ENCODE measurements around the gene IKZF4.

Gene IKZF4

DNA sequence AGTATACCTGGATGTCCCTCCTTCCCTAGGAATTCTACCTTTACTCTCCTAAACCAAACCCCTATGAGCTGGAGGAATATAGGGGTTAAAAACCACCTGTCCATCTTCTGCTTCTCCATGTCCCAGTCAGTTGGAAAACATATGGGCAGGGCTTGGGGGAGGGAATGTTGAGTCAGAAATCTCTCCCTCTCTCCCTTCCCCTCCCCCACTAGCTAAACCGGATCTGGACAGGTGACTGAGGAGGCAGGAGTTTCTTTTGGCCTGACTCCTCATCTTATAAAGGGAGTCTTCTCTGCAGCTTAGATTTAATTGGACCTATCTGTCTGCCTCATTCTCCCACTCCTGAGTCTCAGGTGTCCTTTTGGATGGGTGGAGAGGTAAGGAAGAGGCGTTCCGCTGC, 65.3 kb downstream of the IKZF4 start:
- Histone ChIP-seq H3K4me3 (no peak overlapping the region), H3K4me2 (no peak overlapping the region), H4K20me1 (no peaks in the 10 kb centered on the region), H3K27ac (no peak overlapping the region), H3K36me3 (no peaks in the 10 kb centered on the region), H3K9me3 (replicated peaks in 1 of 11) (no peaks in the 10 kb centered on the region), H3K9ac (no peak overlapping the region), H3K4me1 (peaks cover 0 to 8% (median 6%) of the 10 kb centered on the region in 10 experiments; a peak in 12 of 20 replicates), H3K27me3 (peaks cover 3 to 19% (median 10%) of the 10 kb centered on the region in 11 experiments; a peak in 19 of 22 replicates)
- TF ChIP-seq Cebpa-rat (IDR thresholded peaks at IDR 0.05), result no peak

DNA sequence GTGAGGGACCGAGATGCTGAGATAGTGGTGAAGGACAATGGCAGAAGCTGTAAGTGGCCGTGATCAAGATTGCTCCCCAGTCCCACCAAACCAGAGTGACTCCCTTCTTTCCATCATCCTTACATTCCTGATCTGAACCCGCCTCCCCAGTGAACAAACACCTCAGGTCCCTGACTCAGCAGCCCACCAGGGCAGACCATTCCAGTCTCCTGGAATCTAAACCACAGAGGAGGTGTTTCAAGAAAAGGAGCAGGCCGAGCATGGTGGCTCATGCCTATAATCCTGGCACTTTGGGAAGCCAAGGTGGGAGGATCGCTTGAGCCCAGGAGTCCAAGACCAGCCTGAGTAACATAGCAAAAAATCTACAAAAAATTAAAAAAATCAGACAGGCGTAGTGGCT, 65.8 kb downstream of the IKZF4 start:
- no peak overlapping the region for H3K9ac ChIP-seq
- H3K36me3 ChIP-seq, result no peaks in the 10 kb centered on the region
- H3K4me3 ChIP-seq, result no peak overlapping the region
- H3K4me1 ChIP-seq, result peaks cover 0 to 6% (median under 1%) of the 10 kb centered on the region in 10 experiments; a peak in 6 of 20 replicates
- no peak overlapping the region for H3K27ac ChIP-seq
- no peak overlapping the region for H3K4me2 ChIP-seq
- H4K20me1 ChIP-seq, result no peaks in the 10 kb centered on the region
- peaks cover 0 to 14% (median 4%) of the 10 kb centered on the region in 11 experiments; a peak in 13 of 22 replicates for H3K27me3 ChIP-seq
- TF ChIP-seq Cebpa-rat (IDR thresholded peaks at IDR 0.05), result no peak
- no peaks in the 10 kb centered on the region for H3K9me3 ChIP-seq (replicated peaks in 1 of 11)

DNA sequence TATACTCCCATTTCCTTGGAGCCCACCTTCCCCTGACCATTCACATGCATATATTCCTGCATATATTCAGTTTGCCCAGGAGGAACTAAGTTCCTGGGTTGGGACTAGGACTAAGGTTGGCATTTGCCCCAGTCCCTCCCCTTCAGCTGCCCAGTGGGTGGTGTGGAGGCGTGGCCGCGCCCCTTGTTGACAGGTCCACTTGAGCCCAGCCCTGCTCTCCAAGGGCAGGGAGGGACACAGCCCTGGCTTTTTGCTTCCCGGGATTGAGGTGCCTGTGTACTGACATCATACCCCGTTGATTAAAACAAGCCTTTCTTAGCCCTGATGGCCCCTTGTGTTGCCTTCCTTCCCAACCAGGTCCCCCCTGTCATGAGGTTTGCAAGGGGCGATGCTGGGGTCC, 66.4 kb downstream of the IKZF4 start:
- Histone ChIP-seq H3K4me1 (peaks cover 0 to 6% (median 0%) of the 10 kb centered on the region in 10 experiments; a peak in 2 of 20 replicates), H3K27ac (no peak overlapping the region), H4K20me1 (no peaks in the 10 kb centered on the region), H3K27me3 (peaks cover 0 to 10% (median 0%) of the 10 kb centered on the region in 11 experiments; a peak in 3 of 22 replicates), H3K9ac (no peak overlapping the region), H3K4me3 (no peak overlapping the region), H3K4me2 (no peak overlapping the region), H3K9me3 (replicated peaks in 1 of 11) (no peaks in the 10 kb centered on the region), H3K36me3 (no peaks in the 10 kb centered on the region)
- TF ChIP-seq Cebpa-rat (IDR thresholded peaks at IDR 0.05), result no peak

Measured in BLaER1 treated with 17β-estradiol and CSF1 and Interleukin-3, amounts not matched to agents 10 nM and 100 nM (cell line).